HTERT RPE-1 (cell line): ENCODE data around the gene NYAP2.

ENCODE experiments used
- in situ Hi-C: fragments of 300-500 bp; cut with MboI; formaldehyde crosslinking; loops from 4 replicates; pipeline ENCODE4 v1.14.3; 2020; ENCODE audit warnings: low sequenced_read_pairs

The NYAP2 gene

GRCh38 chr2:225693259-225693658 is 293.7 kb downstream of the NYAP2 start:
- in situ Hi-C loops: loop anchor here (25.0 kb wide), 1 partner anchor 1119 kb away; no protein-coding TSS in a partner anchor

- in situ Hi-C loops: loop anchor here (25.0 kb wide), 1 partner anchor 1118 kb away; no protein-coding TSS in a partner anchor
These were observed 295.2 kb downstream of the NYAP2 start for GRCh38 chr2:225694664-225695063.

- in situ Hi-C loops: loop anchor here (25.0 kb wide), 1 partner anchor 1114 kb away; no protein-coding TSS in a partner anchor
These were observed 298.4 kb downstream of the NYAP2 start for GRCh38 chr2:225697936-225698335.
